ENCODE results near the gene FAM168A. TPM values are rescaled to one million over a fixed set of nuclear protein-coding genes. Genes with fewer than 3 reads are reported as not detected.

Gene FAM168A
- total RNA-seq, 1 donor from 2014 or later: 19.3 TPM

DNA sequence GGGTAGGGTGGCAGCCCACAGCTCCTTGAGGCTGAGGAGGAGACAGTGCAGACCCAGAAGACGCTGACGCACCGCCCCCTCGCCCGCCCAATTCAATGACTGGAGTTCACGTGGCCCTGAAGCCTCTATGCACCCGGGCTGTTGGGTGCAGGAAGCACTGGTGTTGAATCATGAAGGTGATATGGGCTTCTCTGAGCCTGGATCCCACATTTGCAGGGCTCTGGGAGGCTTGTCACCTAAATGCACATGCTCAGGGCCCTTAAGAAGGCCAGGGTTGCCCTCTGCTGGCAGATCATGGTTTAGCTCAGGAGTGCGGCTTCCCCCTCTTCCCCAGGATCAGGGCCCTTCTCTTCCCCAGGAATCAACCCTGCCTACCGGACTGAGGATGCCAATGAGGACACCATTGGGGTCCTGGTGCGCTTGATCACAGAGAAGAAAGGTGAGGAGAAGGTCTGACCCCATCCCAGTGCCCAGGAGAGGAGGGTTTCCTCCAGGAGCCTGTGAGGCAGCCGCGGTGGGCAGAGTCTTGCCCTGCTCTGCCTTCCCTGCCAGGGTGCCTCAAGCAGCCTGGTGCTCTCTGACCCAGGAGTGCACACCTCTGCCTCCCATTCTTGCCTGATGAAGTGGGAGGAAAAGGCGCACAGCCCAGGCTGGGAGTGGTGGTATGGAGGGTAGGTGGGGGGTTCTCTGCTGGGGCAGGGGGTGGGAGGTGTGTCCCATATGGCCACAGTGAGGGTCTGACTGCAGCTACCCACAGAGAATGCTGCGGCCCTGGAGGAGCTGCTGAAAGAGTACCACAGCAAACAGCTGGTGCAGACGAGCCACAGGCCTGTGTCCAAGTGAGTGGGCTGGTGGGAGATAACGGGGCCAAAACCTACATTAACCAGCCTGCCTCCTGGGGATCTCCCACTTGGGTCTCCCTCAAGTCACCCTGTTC, 204.2 kb downstream of the FAM168A start:
- Histone ChIP-seq H2AFZ (replicated peaks) (no peak overlapping the region), H3K27ac (no peak overlapping the region), H3K4me1 (no peaks in the 10 kb centered on the region), H3K4me3 (no peak overlapping the region), H3K9me3 (ENCODE audit: low read depth) (no peaks in the 10 kb centered on the region), H4K20me1 (ENCODE audit: low read depth) (peaks cover 20% of the 10 kb centered on the region), H3K79me2 (ENCODE audit: low read depth) (no peaks in the 10 kb centered on the region), H3K36me3 (no peaks in the 10 kb centered on the region), H3K9ac (no peak overlapping the region), H3K4me2 (no peak overlapping the region), H3F3A (ENCODE audit: low read depth) (no peaks in the 10 kb centered on the region), H3K27me3 (no peaks in the 10 kb centered on the region)
- Mint-ChIP-seq H3K36me3 (no peaks in the 10 kb centered on the region), H3K9me3 (no peaks in the 10 kb centered on the region), H3K4me1 (peaks cover 9% of the 10 kb centered on the region), H3K27ac (no peak overlapping the region), H3K27me3 (ENCODE audit: insufficient read depth, low read depth) (peaks cover 16% of the 10 kb centered on the region), H3K4me3 (no peak overlapping the region)
- peak; percentile 85 for DNase-seq (ENCODE audit: low spot score)
- TF ChIP-seq EZH2phosphoT487 (IDR thresholded peaks at IDR 0.05) (no peak), EZH2 (IDR thresholded peaks at IDR 0.05) (no peak)
- TF ChIP-seq, protein P1, sequence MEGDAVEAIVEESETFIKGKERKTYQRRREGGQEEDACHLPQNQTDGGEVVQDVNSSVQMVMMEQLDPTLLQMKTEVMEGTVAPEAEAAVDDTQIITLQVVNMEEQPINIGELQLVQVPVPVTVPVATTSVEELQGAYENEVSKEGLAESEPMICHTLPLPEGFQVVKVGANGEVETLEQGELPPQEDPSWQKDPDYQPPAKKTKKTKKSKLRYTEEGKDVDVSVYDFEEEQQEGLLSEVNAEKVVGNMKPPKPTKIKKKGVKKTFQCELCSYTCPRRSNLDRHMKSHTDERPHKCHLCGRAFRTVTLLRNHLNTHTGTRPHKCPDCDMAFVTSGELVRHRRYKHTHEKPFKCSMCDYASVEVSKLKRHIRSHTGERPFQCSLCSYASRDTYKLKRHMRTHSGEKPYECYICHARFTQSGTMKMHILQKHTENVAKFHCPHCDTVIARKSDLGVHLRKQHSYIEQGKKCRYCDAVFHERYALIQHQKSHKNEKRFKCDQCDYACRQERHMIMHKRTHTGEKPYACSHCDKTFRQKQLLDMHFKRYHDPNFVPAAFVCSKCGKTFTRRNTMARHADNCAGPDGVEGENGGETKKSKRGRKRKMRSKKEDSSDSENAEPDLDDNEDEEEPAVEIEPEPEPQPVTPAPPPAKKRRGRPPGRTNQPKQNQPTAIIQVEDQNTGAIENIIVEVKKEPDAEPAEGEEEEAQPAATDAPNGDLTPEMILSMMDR (IDR thresholded peaks at IDR 0.05): peak; percentile 88

DNA sequence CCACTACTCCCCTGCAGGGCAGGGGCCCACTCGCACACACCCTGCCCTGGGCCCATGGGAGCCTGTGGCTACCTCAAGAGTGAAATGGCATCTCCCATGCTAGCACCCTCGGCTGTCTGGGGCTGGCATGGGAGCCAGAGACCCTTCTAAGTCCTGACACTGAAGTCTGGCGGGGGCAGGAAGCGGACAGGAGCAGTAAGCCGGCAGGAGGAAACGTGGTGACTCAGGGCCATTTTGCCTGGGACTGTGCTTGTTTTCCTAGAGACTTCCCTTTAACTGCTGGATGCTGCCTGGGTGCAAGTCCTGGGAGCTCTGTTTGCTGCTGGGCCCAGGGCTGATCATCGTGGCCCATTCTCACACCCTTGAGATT, 204.9 kb downstream of the FAM168A start:
- no peak overlapping the region for H3K4me3 Mint-ChIP-seq
- no peak overlapping the region for H2AFZ ChIP-seq (replicated peaks)
- H3K9me3 ChIP-seq (ENCODE audit: low read depth): no peaks in the 10 kb centered on the region
- no peaks in the 10 kb centered on the region for H3K9me3 Mint-ChIP-seq
- TF ChIP-seq, protein P1 (IDR thresholded peaks at IDR 0.05): no peak
- no peak for TF ChIP-seq EZH2 (IDR thresholded peaks at IDR 0.05)
- no peak for TF ChIP-seq EZH2phosphoT487 (IDR thresholded peaks at IDR 0.05)
- H3K4me1 Mint-ChIP-seq: peaks cover 13% of the 10 kb centered on the region
- no peak overlapping the region for H3K4me2 ChIP-seq
- no peak for DNase-seq (ENCODE audit: low spot score)
- H3K27me3 ChIP-seq: no peaks in the 10 kb centered on the region
- H3K4me1 ChIP-seq: peaks cover under 1% of the 10 kb centered on the region
- H3K27ac ChIP-seq: no peak overlapping the region
- no peak overlapping the region for H3K27ac Mint-ChIP-seq
- H3K36me3 Mint-ChIP-seq: no peaks in the 10 kb centered on the region
- no peak overlapping the region for H3K9ac ChIP-seq
- H3K27me3 Mint-ChIP-seq (ENCODE audit: insufficient read depth, low read depth): peaks cover 18% of the 10 kb centered on the region
- H3K4me3 ChIP-seq: no peak overlapping the region
- no peaks in the 10 kb centered on the region for H3K36me3 ChIP-seq
- no peaks in the 10 kb centered on the region for H3F3A ChIP-seq (ENCODE audit: low read depth)
- no peaks in the 10 kb centered on the region for H3K79me2 ChIP-seq (ENCODE audit: low read depth)
- peaks cover 27% of the 10 kb centered on the region for H4K20me1 ChIP-seq (ENCODE audit: low read depth)

DNA sequence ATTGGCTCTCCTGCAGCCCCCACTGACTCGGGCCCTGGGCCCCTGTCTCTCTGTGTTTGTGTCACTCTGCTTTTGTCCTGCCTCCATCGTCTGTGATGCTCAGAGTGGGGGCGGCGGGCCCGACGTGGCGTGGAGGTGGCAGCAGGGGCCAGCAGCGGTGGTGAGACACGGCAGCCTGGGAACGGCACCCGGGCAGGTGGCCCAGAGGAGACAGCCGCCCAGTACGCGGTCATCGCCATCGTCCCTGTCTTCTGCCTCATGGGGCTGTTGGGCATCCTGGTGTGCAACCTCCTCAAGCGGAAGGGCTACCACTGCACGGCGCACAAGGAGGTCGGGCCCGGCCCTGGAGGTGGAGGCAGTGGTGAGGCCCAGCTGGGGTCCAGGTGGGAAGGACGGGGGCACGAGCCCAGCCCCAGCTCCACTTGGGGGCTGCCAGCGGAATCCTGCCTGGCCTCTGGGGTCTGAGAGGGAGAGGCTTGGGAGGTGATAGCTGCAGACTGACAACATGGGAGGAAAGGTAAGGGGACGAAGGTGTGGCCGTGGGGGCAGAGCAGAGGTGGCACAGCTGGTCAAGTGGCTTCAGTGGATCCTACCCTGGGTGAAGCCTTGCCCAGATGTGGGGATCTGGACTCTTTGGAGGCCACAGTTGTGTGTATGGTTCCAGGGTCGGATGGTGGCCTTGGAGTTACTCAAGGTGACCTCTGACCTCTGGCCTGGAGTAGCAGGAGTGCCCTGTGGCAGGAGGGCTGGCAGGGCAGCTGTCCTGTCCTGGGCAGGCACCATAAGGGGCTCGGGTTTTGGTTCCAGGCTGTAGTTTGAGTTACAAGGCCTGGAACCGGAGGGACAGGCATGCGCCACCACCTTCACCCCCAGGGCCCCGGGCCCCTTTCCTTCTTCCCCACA, 205.6 kb downstream of the FAM168A start:
- no peak overlapping the region for H3K4me3 ChIP-seq
- H3K27me3 Mint-ChIP-seq (ENCODE audit: insufficient read depth, low read depth): peaks cover 16% of the 10 kb centered on the region
- H3K79me2 ChIP-seq (ENCODE audit: low read depth): no peaks in the 10 kb centered on the region
- no peaks in the 10 kb centered on the region for H3K9me3 ChIP-seq (ENCODE audit: low read depth)
- no peak overlapping the region for H3K27ac ChIP-seq
- peaks cover 7% of the 10 kb centered on the region for H3K4me1 ChIP-seq
- H3K4me1 Mint-ChIP-seq: peaks cover 19% of the 10 kb centered on the region
- no peaks in the 10 kb centered on the region for H3K36me3 Mint-ChIP-seq
- no peak overlapping the region for H2AFZ ChIP-seq (replicated peaks)
- no peak for DNase-seq (ENCODE audit: low spot score)
- H4K20me1 ChIP-seq (ENCODE audit: low read depth): peaks cover 34% of the 10 kb centered on the region
- H3F3A ChIP-seq (ENCODE audit: low read depth): no peaks in the 10 kb centered on the region
- no peak overlapping the region for H3K4me2 ChIP-seq
- no peak overlapping the region for H3K4me3 Mint-ChIP-seq
- H3K36me3 ChIP-seq: no peaks in the 10 kb centered on the region
- no peak overlapping the region for H3K27ac Mint-ChIP-seq
- H3K9ac ChIP-seq: no peak overlapping the region
- no peaks in the 10 kb centered on the region for H3K9me3 Mint-ChIP-seq
- no peaks in the 10 kb centered on the region for H3K27me3 ChIP-seq
- no peak for TF ChIP-seq EZH2phosphoT487 (IDR thresholded peaks at IDR 0.05)
- TF ChIP-seq, protein P1 (IDR thresholded peaks at IDR 0.05): no peak
- TF ChIP-seq EZH2 (IDR thresholded peaks at IDR 0.05): no peak
